ENCODE measurements around the gene AKAP14. TPM values are rescaled to one million over a fixed set of nuclear protein-coding genes. Genes with fewer than 3 reads are reported as not detected.
"Not testable (repeated sequence)": the region's sequence is repeated elsewhere in the genome, so short reads cannot be mapped to it uniquely, and the experiment has no call there.

Gene AKAP14
- total RNA-seq, 1 donor from 2014 or later: not detected

DNA sequence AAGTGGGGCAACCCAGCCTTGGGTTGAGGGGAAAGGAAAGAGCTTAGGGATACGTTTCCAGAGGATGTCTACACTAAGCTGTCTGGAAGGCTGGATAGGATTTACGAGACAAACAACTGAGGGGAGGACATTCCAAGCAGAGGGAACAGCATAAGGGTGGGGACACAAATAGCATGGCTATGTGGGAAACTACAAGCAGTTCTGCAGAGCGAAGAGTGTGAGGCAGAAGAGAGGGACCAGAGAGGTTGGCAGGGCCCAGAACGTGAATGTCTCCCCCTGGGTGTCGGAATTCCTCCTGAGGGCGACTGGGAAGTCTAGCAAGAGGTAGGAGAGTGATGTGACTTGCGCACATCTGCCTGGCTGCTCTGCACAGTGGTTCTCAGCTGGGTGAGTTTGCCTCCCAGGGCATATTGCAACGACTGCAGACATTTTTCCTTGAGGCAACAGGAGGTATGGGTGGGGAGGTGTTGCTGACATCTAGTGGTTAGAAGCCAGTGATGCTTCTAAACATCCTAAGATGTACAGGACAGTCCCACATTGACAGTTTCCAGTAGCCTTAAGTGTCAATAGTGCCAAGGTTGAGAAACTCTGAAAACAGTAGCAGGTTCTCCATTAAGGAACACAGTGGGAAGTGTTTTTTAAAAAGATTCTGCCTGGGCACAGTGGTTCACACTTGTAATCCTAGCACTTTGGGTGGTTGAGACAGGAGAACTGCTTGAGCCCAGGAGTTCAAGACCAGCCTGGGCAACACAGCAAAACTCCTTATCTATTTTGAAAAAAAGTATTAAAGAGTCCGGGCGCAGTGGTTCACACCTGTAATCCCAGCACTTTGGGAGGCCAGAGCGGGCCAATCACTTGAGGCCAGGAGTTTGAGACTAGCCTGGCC, 14.9 kb upstream of the AKAP14 start:
- H3K4me3 Mint-ChIP-seq: no peak overlapping the region
- H3K4me1 Mint-ChIP-seq: peaks cover 13% of the 10 kb centered on the region
- TF ChIP-seq, protein P1, sequence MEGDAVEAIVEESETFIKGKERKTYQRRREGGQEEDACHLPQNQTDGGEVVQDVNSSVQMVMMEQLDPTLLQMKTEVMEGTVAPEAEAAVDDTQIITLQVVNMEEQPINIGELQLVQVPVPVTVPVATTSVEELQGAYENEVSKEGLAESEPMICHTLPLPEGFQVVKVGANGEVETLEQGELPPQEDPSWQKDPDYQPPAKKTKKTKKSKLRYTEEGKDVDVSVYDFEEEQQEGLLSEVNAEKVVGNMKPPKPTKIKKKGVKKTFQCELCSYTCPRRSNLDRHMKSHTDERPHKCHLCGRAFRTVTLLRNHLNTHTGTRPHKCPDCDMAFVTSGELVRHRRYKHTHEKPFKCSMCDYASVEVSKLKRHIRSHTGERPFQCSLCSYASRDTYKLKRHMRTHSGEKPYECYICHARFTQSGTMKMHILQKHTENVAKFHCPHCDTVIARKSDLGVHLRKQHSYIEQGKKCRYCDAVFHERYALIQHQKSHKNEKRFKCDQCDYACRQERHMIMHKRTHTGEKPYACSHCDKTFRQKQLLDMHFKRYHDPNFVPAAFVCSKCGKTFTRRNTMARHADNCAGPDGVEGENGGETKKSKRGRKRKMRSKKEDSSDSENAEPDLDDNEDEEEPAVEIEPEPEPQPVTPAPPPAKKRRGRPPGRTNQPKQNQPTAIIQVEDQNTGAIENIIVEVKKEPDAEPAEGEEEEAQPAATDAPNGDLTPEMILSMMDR (IDR thresholded peaks at IDR 0.05): no peak
- H3K36me3 Mint-ChIP-seq (ENCODE audit: low read depth): peaks cover 15% of the 10 kb centered on the region
- no peak overlapping the region for H3K27ac Mint-ChIP-seq
- intact Hi-C loops (cut with micrococcal nuclease): loop anchor here (1.0 to 2.0 kb wide), 2 partner anchors 90 to 364 kb away; partner anchors contain the start of gene RPL39
- DNase-seq (no peak), ATAC-seq (ENCODE audit: low read depth) (peak; percentile 81)
- POLR2A ChIA-PET: interaction anchor here (1.2 kb wide), 1 partner anchor 89 kb away, joined by 4 read pairs; the partner anchor contains the start of gene RPL39
- CTCF ChIA-PET: no interaction called here
- no peaks in the 10 kb centered on the region for H3K9me3 Mint-ChIP-seq
- no peaks in the 10 kb centered on the region for H3K27me3 Mint-ChIP-seq

DNA sequence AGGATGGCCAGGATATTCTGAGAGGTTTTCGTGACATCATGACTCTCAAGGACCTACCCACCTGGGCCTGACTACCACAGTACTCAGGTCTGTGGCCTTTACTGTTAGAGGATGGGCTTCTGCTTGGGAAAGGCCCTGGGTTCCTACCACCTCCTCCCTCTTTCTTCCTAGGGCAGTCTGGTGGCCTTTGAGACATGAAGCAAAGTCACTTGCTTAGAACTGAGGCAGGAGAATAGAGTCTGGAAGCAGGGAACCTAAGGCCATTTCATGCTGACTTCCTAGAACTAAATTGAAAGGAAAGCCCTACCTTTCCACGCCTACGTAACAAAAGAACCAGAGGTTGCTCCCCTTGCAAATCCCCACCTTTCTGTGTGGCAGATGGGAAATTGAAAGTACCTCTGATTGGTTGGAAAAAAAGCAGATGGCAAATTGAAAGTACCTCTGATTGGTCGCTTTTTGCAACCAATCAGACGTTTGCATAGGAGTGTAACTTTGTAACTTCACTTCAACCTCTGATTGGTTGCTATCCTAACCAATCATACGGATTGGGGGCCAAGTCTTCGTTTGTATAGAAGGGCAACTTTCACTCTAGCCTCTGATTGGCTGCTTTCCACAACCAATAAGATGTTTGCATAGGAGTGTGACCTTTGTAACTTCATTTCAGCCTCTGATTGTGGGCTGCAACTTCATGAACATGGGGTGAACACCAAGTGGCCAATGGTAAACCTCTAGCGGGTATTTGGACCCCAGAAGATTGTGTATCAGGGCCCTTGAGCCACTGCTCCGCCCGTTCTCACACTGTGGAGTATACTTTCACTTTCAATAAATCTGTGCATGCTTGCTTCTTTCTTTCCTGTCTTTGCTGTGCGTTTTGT, 9.9 kb upstream of the AKAP14 start:
- TF ChIP-seq, protein P1 (IDR thresholded peaks at IDR 0.05): no peak
- no peak for DNase-seq
- POLR2A ChIA-PET: no interaction called here
- ATAC-seq (ENCODE audit: low read depth): no peak
- Mint-ChIP-seq H3K36me3 (ENCODE audit: low read depth) (no peaks in the 10 kb centered on the region), H3K9me3 (no peaks in the 10 kb centered on the region), H3K27me3 (no peaks in the 10 kb centered on the region), H3K4me1 (peaks cover 6% of the 10 kb centered on the region), H3K4me3 (no peak overlapping the region), H3K27ac (no peak overlapping the region)
- intact Hi-C loops (cut with micrococcal nuclease): no loop called here
- CTCF ChIA-PET: no interaction called here

DNA sequence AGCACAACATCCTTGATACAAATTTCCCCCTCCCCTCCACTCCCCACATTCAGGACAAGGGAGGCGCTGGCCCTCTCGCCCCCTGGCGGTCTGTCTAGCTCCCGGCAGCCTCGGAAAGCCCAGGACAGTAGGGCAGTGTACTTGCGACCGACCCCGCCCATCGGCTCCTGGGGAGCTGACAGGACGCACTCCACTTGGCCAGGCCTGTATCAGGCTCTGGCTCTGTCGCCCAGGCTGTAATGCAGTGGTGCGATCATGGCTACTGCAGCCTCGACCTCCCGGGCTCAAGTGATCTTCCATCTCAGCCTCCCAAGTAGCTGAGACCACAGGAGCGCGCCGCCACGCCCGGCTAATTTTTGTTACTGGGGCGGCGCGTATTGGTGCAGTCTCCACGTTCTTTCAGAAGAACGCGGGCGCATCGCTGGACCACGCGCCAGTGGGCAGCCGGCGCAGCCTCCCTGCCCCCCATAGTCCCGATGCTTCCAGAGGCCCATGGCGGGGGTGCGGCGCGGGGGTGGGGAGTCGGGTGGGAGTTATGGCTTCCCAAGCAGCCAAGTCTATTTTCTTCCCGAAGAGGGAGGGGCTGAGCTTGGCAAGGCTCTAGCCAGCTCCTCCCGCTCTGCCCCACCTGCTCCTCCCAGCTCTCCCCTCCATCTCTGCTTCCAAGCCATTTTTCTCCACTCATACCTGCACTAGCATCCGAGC, 7.8 kb upstream of the AKAP14 start:
- peak; percentile 86 for ATAC-seq (ENCODE audit: low read depth)
- Mint-ChIP-seq H3K4me1 (peaks cover 5% of the 10 kb centered on the region), H3K36me3 (ENCODE audit: low read depth) (no peaks in the 10 kb centered on the region), H3K27me3 (no peaks in the 10 kb centered on the region), H3K9me3 (no peaks in the 10 kb centered on the region), H3K4me3 (peak overlapping the region; percentile 44), H3K27ac (no peak overlapping the region)
- POLR2A ChIA-PET: interaction anchor here (0.7 to 1.0 kb wide), 3 partner anchors 14 to 1071 kb away, joined by 3 to 5 read pairs (median 3); partner anchors contain the start of gene RPL39
- TF ChIP-seq, protein P1 (IDR thresholded peaks at IDR 0.05): no peak
- CTCF ChIA-PET: interaction anchor here (0.6 to 0.9 kb wide), 2 partner anchors 9 to 26 kb away, joined by 3 to 4 read pairs; no protein-coding TSS in a partner anchor
- peak; percentile 37 for DNase-seq
- intact Hi-C loops (cut with micrococcal nuclease): no loop called here

- intact Hi-C loops (cut with micrococcal nuclease); H3K27me3 Mint-ChIP-seq; CTCF ChIA-PET: not testable (repeated sequence)
Measured at GRCh38 chrX:119890626-119891025, 5.1 kb upstream of the AKAP14 start.

GRCh38 chrX:119891961-119892692, 3.6 kb upstream of the AKAP14 start:
- intact Hi-C loops (cut with micrococcal nuclease); H3K9me3 Mint-ChIP-seq; H3K27ac Mint-ChIP-seq; H3K27me3 Mint-ChIP-seq; H3K36me3 Mint-ChIP-seq (ENCODE audit: low read depth); CTCF ChIA-PET; H3K4me3 Mint-ChIP-seq; DNase-seq; H3K4me1 Mint-ChIP-seq; POLR2A ChIA-PET; ATAC-seq (ENCODE audit: low read depth): not testable (repeated sequence)

More at GRCh38 chrX:119890626-119891025, 5.1 kb upstream of the AKAP14 start:
- ATAC-seq (ENCODE audit: low read depth); H3K9me3 Mint-ChIP-seq; H3K4me1 Mint-ChIP-seq; H3K36me3 Mint-ChIP-seq (ENCODE audit: low read depth); H3K27ac Mint-ChIP-seq; H3K4me3 Mint-ChIP-seq; DNase-seq: not testable (repeated sequence)
- POLR2A ChIA-PET: interaction anchor here (0.6 kb wide), 1 partner anchor 285 kb away, joined by 10 read pairs; no protein-coding TSS in a partner anchor

All from activated B cell treated with CpG ODN at 0.5 μM for 24 hours (primary cell).